ENCODE results near the gene UNC5C.

- no peak for TF ChIP-seq POLR2AphosphoS5 (IDR thresholded peaks at IDR 0.05)
- no peak for TF ChIP-seq CTCF (IDR thresholded peaks at IDR 0.05)
Observed at GRCh38 chr4:95546221-95546620, 2.6 kb downstream of the UNC5C start.
